Measurements from ENCODE around the gene S100A13.

The S100A13 gene

GRCh38 chr1:153626477-153626903, 815 bp downstream of the S100A13 start:
- DNase-seq (ENCODE audit: low read depth in 2 of 2) = no peak

- no peak for DNase-seq (ENCODE audit: low read depth in 2 of 2)
Measured at GRCh38 chr1:153624965-153625611, 2.2 kb downstream of the S100A13 start.

GRCh38 chr1:153623101-153623500, 4.2 kb downstream of the S100A13 start:
- DNase-seq (ENCODE audit: low read depth in 2 of 2) = no peak

- DNase-seq (ENCODE audit: low read depth in 2 of 2) = no peak
Measured at GRCh38 chr1:153619171-153619570, 8.1 kb downstream of the S100A13 start.

- peak in 1 of 2 donors; percentile 62 for DNase-seq (ENCODE audit: low read depth in 2 of 2)
Measured at GRCh38 chr1:153617663-153618062, 9.6 kb downstream of the S100A13 start.

GRCh38 chr1:153616917-153617311, 10.4 kb downstream of the S100A13 start:
- no peak for DNase-seq (ENCODE audit: low read depth in 2 of 2)

- no peak for DNase-seq (ENCODE audit: low read depth in 2 of 2)
Measured at GRCh38 chr1:153616144-153616916, 11.0 kb downstream of the S100A13 start, which contains the start of gene S100A14. TSS of gene S100A14 (minus strand) at chr1:153616325. CDS start at chr1:153615858, 467 bp downstream.

- DNase-seq (ENCODE audit: low read depth in 2 of 2) = no peak
Measured at GRCh38 chr1:153615406-153615805, 11.9 kb downstream of the S100A13 start.

- no peak for DNase-seq (ENCODE audit: low read depth in 2 of 2)
Measured at GRCh38 chr1:153614906-153615305, 12.4 kb downstream of the S100A13 start.

- no peak for DNase-seq (ENCODE audit: low read depth in 2 of 2)
Measured at GRCh38 chr1:153614189-153614900, 13.0 kb downstream of the S100A13 start.

- DNase-seq (ENCODE audit: low read depth in 2 of 2) = no peak
Measured at GRCh38 chr1:153613406-153613805, 13.9 kb downstream of the S100A13 start.

GRCh38 chr1:153612755-153613331, 14.5 kb downstream of the S100A13 start, which contains the start of gene S100A16:
TSS of gene S100A16 (minus strand) at chr1:153613137. CDS start at chr1:153608151, 4,986 bp downstream.
- no peak for DNase-seq (ENCODE audit: low read depth in 2 of 2)

- no peak for DNase-seq (ENCODE audit: low read depth in 2 of 2)
Measured at GRCh38 chr1:153612111-153612754, 15.1 kb downstream of the S100A13 start.

GRCh38 chr1:153611356-153611755, 15.9 kb downstream of the S100A13 start:
- DNase-seq (ENCODE audit: low read depth in 2 of 2) = no peak

- no peak for DNase-seq (ENCODE audit: low read depth in 2 of 2)
Measured at GRCh38 chr1:153610811-153611301, 16.4 kb downstream of the S100A13 start.

- DNase-seq (ENCODE audit: low read depth in 2 of 2) = no peak
Measured at GRCh38 chr1:153610334-153610733, 17.0 kb downstream of the S100A13 start.

- DNase-seq (ENCODE audit: low read depth in 2 of 2) = no peak
Measured at GRCh38 chr1:153609585-153609907, 17.8 kb downstream of the S100A13 start.

- DNase-seq (ENCODE audit: low read depth in 2 of 2) = no peak
Measured at GRCh38 chr1:153608742-153609584, 18.3 kb downstream of the S100A13 start.

- DNase-seq (ENCODE audit: low read depth in 2 of 2) = no peak
Measured at GRCh38 chr1:153608089-153608682, 19.1 kb downstream of the S100A13 start.

GRCh38 chr1:153607381-153607780, 19.9 kb downstream of the S100A13 start:
- no peak for DNase-seq (ENCODE audit: low read depth in 2 of 2)

All from stimulated activated CD4-positive, alpha-beta T cell treated with anti-CD3 and anti-CD28 coated beads, Interleukin-4, amount 100 ng/mL, for 48 hours (primary cell).